ENCODE results near the gene RAB3GAP2.

The RAB3GAP2 gene

GRCh38 chr1:220290140-220290761 is 18.0 kb upstream of the RAB3GAP2 start:
- H2AFZ ChIP-seq, result no peak overlapping the region
- no peaks in the 10 kb centered on the region for H3K79me2 ChIP-seq
- TF ChIP-seq CTCF (IDR thresholded peaks at IDR 0.05), result no peak

DNA sequence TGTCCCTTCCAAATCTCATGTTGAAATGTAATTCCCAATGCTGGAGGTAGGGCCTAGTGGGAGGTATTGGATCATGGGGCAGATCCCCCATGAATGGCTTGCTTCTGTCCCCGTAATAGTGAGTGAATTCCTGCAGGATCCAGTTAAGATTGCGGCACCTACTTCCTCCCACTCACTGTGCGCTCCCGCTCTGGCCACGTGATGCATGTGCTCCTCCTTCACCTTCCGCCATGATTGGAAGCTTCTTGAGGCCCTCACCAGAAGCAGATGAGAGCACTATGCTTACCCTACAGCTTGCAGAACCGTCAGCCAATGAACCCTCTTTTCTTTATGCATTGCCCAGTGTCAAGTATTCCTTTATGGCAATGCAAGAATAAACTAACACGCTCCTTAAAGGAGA is 14.9 kb upstream of the RAB3GAP2 start:
- H3K27me3 ChIP-seq (ENCODE audit: control insufficient read depth, insufficient read depth, low read length), result no peaks in the 10 kb centered on the region

More at GRCh38 chr1:220290140-220290761, 18.0 kb upstream of the RAB3GAP2 start:
- H3K4me3 ChIP-seq (ENCODE audit: low read depth, low read length), result no peak overlapping the region
- no peaks in the 10 kb centered on the region for H3K27me3 ChIP-seq (ENCODE audit: control insufficient read depth, insufficient read depth, low read length)
- no peak overlapping the region for H3K4me2 ChIP-seq (ENCODE audit: low read length)
- H3K4me1 ChIP-seq, result no peaks in the 10 kb centered on the region
- no peaks in the 10 kb centered on the region for H3K9me3 ChIP-seq (ENCODE audit: control insufficient read depth, low read length)
- H3K9ac ChIP-seq, result no peak overlapping the region
- H3K27ac ChIP-seq, result no peak overlapping the region
- H3K36me3 ChIP-seq (ENCODE audit: control insufficient read depth, insufficient read depth, low read length), result no peaks in the 10 kb centered on the region

DNA sequence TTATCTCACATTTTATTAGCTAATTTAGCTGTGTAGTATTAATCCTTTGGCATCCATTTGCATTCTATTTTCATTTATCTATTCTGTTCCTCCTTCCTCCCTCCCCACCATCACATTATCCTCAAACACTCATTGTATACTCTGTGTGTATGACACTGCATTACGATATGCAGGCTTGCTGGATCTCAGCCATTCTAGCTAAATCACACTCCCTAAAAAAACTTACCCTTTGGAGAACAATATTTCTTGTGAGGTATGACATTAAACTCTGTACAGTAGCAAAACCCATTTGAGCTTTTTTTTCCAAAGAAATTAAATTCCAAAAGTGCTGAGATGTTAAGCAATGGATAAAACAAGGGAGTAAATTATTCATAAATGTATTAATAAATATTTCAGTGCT is 11.4 kb upstream of the RAB3GAP2 start:
- Histone ChIP-seq H3K9me3 (ENCODE audit: control insufficient read depth, low read length) (no peaks in the 10 kb centered on the region), H2AFZ (no peak overlapping the region), H3K27ac (no peak overlapping the region), H3K4me2 (ENCODE audit: low read length) (no peak overlapping the region), H3K79me2 (no peaks in the 10 kb centered on the region), H3K36me3 (ENCODE audit: control insufficient read depth, insufficient read depth, low read length) (no peaks in the 10 kb centered on the region), H3K9ac (no peak overlapping the region), H3K4me1 (no peaks in the 10 kb centered on the region), H3K4me3 (ENCODE audit: low read depth, low read length) (no peak overlapping the region), H3K27me3 (ENCODE audit: control insufficient read depth, insufficient read depth, low read length) (no peaks in the 10 kb centered on the region)
- TF ChIP-seq CTCF (IDR thresholded peaks at IDR 0.05), result no peak

More for the DNA sequence above, 14.9 kb upstream of the RAB3GAP2 start:
- Histone ChIP-seq H3K79me2 (no peaks in the 10 kb centered on the region), H3K36me3 (ENCODE audit: control insufficient read depth, insufficient read depth, low read length) (no peaks in the 10 kb centered on the region), H3K9me3 (ENCODE audit: control insufficient read depth, low read length) (no peaks in the 10 kb centered on the region), H2AFZ (no peak overlapping the region), H3K4me1 (no peaks in the 10 kb centered on the region), H3K4me3 (ENCODE audit: low read depth, low read length) (no peak overlapping the region), H3K27ac (no peak overlapping the region), H3K4me2 (ENCODE audit: low read length) (no peak overlapping the region), H3K9ac (no peak overlapping the region)
- TF ChIP-seq CTCF (IDR thresholded peaks at IDR 0.05), result no peak

DNA sequence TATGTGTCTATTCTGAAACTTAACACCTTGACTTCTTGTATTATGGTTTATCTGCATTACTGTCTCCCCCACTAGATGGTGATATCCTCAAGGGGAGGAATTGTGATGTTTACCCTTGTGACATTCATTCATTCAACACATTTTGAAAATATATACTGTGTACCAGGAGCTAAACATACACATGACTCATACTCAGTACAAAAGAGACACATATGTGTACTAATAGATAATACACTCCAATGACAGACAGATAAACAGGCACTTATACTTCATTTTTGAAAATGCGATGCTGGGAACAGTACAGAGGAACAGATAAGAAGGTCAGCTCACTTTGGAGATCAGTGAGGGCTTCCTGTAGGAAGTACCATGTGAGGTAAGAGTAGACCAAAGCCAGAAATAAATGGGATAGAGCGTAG is 8.9 kb upstream of the RAB3GAP2 start:
- H3K4me1 ChIP-seq, result no peaks in the 10 kb centered on the region

More for the DNA sequence above, 8.9 kb upstream of the RAB3GAP2 start:
- Histone ChIP-seq H2AFZ (no peak overlapping the region), H3K4me2 (ENCODE audit: low read length) (no peak overlapping the region), H3K27ac (no peak overlapping the region), H3K4me3 (ENCODE audit: low read depth, low read length) (no peak overlapping the region), H3K9me3 (ENCODE audit: control insufficient read depth, low read length) (no peaks in the 10 kb centered on the region), H3K27me3 (ENCODE audit: control insufficient read depth, insufficient read depth, low read length) (no peaks in the 10 kb centered on the region), H3K36me3 (ENCODE audit: control insufficient read depth, insufficient read depth, low read length) (no peaks in the 10 kb centered on the region), H3K79me2 (no peaks in the 10 kb centered on the region), H3K9ac (no peak overlapping the region)
- TF ChIP-seq CTCF (IDR thresholded peaks at IDR 0.05), result no peak

Measured in parathyroid adenoma (tissue), 2 donors.